Gastrocnemius medialis (tissue), 4 donors: ENCODE measurements around the gene SQSTM1.

ENCODE experiments used
- POLR2A ChIP-seq, 2 donors: fragments of 450-650 bp; IDR thresholded peaks; one replicate each; pipeline ENCODE4 v1.6.1; 2017; ENCODE audit warnings: antibody characterized with exemption in 2 of 2, mild to moderate bottlenecking in 2 of 2, moderate library complexity in 2 of 2
- TF ChIP-seq, protein P1 (sequence below), 5 experiments: fragments of 450-650 bp in 3 of 5; fragments of 200-600 bp in 2 of 5; sonication (generic) in 2 of 5; IDR thresholded peaks in 4 of 5; conservative IDR thresholded peaks in 1 of 5; 1 replicate in 4 of 5; 2 replicates in 1 of 5; pipeline ENCODE4 v1.5.1; 2016 to 2019; ENCODE audit warnings: antibody characterized with exemption in 5 of 5, mild to moderate bottlenecking in 3 of 5, moderate library complexity in 3 of 5

DNA sequence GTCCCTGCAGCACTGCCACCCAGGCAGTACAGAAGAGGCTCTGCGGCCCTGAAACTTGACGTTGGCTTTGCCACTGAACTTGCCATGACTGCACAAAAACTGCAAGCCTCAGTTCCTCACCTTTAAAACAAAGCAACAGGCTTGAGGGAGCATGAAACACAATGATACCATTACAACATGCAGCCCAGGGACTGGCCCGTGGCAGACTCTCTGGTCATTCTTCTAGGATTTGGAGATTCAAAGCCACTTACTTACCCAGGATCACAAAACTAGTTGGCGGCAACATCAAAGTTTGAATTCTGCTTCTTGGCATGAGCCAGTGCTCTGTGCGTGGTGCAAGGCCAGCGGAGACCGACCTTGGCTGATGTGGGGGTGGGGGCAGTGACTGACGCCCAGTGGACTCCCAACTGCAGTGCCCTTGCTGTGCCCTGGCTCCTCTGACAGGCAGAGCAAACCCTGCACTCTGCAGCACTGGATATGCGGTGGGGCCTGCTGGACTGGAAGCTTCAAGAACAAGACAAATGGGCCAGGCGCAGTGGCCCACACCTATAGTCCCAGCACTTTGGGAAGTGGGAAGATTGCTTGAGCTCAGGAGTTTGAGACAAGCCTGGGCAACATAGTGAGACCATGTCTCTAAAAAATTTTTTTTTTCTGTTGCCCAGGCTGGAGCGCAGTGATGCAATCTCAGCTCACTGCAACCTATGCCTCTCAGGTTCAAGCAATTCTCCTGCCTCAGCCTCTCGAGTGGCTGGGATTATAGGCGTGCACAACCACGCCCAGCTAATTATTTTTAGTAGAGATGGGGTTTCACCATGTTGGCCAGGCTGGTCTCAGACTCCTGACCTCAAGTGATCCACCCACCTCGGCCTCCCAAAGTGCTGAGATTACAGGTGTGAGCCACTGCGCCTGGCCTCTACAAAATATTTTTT is 18.9 kb downstream of the SQSTM1 start:
- peak; percentile 40 to 59 for TF ChIP-seq POLR2A (IDR thresholded peaks at IDR 0.05)
- TF ChIP-seq, protein P1, sequence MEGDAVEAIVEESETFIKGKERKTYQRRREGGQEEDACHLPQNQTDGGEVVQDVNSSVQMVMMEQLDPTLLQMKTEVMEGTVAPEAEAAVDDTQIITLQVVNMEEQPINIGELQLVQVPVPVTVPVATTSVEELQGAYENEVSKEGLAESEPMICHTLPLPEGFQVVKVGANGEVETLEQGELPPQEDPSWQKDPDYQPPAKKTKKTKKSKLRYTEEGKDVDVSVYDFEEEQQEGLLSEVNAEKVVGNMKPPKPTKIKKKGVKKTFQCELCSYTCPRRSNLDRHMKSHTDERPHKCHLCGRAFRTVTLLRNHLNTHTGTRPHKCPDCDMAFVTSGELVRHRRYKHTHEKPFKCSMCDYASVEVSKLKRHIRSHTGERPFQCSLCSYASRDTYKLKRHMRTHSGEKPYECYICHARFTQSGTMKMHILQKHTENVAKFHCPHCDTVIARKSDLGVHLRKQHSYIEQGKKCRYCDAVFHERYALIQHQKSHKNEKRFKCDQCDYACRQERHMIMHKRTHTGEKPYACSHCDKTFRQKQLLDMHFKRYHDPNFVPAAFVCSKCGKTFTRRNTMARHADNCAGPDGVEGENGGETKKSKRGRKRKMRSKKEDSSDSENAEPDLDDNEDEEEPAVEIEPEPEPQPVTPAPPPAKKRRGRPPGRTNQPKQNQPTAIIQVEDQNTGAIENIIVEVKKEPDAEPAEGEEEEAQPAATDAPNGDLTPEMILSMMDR (IDR thresholded peaks at IDR 0.05 in 4 of 5, conservative IDR thresholded peaks at IDR 0.05 in 1 of 5): no peak
